ENCODE measurements around the gene ZNF385B.
"Not testable (repeated sequence)": the region's sequence is repeated elsewhere in the genome, so short reads cannot be mapped to it uniquely, and the experiment has no call there.

Gene ZNF385B

DNA sequence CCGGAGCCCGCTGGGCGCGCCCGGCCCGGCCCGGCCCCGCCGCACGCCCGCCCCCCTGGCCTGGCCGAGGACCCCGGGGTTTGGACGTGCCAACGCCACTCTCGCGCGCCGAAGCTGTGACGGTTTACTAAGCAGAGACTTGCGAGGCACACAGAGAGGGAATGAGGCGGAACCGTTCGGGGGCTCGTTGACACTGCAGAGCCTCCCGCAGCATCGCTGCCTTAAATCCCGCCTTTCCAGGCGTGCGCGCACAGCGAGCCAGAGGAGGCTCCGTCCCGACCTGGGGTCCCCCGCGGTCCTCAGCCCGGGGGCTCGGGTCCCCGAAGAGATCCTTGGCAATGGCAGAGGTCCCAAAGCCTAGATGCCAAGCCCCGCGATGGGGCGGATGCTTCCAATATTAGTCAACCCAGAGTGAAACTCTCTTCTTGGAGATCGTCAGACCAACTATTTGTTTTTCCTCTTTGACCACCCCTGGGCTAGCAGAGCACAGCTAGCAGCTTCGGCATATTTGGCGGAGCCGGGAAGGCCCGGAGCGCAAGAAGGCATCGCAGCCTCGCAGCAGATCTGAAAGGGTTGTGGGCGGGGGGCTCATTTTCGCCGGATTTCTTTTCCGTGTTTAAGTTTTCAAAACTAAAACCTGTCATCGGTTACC lies at the start of gene ZNF385B:
Gene ZNF385B (minus strand): TSS at position 197 of the 652 bp plus-strand sequence.
- DNase-seq: no peak
- Mint-ChIP-seq H3K27ac (no peak within 1 kb of the TSS), H3K4me1 (peaks cover 13% of the 10 kb centered on the region), H3K36me3 (no peaks in the 10 kb centered on the region), H3K9me3 (no peaks in the 10 kb centered on the region), H3K27me3 (peaks cover 58% of the 10 kb centered on the region), H3K4me3 (peak within 1 kb of the TSS; percentile 17)
- CTCF ChIA-PET: no interaction called here

DNA sequence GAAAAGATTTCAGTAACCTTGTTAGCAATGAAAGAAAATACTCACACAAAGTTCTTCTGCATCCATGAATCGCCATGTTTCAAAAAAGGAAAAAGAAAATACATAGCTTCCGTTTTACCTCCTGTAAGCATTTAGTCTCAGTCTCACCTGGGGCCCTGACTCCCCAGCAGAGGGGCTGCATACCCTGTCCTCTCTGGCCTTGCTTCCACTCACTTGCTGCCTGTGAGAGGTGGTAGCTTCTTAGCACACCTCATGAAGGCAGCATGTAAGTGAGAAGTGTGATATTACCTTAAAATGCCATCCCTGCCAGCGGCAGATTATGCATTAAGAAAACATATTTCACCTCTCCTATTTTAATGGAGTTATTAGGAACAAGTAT lies 49.3 kb upstream of the ZNF385B start:
- no peaks in the 10 kb centered on the region for H3K9me3 Mint-ChIP-seq
- H3K27me3 Mint-ChIP-seq: no peaks in the 10 kb centered on the region
- CTCF ChIA-PET: no interaction called here
- H3K4me1 Mint-ChIP-seq: no peaks in the 10 kb centered on the region
- H3K36me3 Mint-ChIP-seq: no peaks in the 10 kb centered on the region
- no peak overlapping the region for H3K27ac Mint-ChIP-seq
- no peak for DNase-seq
- no peak overlapping the region for H3K4me3 Mint-ChIP-seq

DNA sequence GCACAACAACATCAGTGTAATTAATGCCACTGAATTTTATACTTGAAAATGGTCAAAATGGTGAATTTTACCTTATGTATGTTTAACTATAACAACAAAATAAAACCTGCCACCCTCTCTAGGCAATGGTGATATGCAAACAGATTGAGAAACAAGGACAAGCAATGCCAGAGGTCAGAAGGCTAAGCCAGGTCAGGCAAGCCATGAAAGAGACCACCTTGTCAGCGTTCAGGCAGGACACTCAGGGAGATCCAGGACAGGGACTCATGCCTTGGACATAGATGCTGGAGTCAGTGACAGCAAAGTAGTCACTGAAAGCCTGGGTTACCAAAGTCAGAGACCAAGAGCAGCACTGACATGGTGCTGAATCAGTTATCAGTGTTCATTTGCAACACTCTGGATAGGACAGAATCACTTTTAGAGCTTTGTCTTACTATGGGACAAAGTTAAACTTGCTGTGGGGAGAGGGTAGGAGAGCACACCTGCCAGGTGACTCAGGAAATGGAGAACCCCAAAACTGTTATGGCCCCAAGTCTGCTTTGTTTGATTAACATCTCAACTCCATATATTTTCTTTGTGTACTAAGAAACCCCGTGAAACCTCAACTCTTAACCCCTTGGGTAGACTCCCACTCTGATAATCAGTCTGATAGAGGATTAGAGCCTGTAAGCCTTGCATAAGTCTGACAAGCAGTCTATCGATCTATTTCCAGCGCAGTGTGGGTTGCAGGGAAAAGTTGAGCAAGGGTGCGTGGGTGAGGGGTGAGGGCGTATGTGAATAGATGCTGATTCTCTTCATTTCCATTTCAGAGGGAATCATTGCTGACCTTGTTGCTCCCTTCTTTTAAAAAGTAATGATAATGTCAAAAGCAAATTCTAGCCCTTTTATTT lies 48.7 kb upstream of the ZNF385B start:
- Mint-ChIP-seq H3K27ac (no peak overlapping the region), H3K27me3 (no peaks in the 10 kb centered on the region)
- no peak for DNase-seq

DNA sequence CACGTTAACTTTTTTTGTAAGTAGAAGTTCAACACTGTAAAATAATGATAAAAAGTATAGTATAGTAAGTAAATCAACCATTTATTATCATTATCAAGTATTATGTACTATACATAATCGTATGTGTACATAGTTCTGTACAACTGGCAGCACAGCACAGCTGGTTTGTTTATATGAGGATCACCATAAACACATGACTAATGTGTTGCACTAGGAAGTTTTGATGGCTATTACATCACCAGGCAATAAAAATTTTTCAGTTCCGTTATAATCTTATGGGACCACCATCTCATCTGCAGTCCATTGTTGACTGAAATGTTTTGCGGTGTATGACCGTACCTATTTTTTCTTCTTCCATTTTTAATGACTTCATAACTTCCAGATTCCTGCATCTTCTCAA lies 39.2 kb upstream of the ZNF385B start:
- no peaks in the 10 kb centered on the region for H3K4me1 Mint-ChIP-seq
- H3K27me3 Mint-ChIP-seq: no peaks in the 10 kb centered on the region
- H3K4me3 Mint-ChIP-seq: no peak overlapping the region
- H3K27ac Mint-ChIP-seq: no peak overlapping the region
- DNase-seq: no peak
- H3K36me3 Mint-ChIP-seq: no peaks in the 10 kb centered on the region
- CTCF ChIA-PET: no interaction called here
- no peaks in the 10 kb centered on the region for H3K9me3 Mint-ChIP-seq

More for the DNA sequence above, 48.7 kb upstream of the ZNF385B start:
- no peaks in the 10 kb centered on the region for H3K4me1 Mint-ChIP-seq
- CTCF ChIA-PET: no interaction called here
- no peaks in the 10 kb centered on the region for H3K36me3 Mint-ChIP-seq
- H3K4me3 Mint-ChIP-seq: no peak overlapping the region
- H3K9me3 Mint-ChIP-seq: no peaks in the 10 kb centered on the region

DNA sequence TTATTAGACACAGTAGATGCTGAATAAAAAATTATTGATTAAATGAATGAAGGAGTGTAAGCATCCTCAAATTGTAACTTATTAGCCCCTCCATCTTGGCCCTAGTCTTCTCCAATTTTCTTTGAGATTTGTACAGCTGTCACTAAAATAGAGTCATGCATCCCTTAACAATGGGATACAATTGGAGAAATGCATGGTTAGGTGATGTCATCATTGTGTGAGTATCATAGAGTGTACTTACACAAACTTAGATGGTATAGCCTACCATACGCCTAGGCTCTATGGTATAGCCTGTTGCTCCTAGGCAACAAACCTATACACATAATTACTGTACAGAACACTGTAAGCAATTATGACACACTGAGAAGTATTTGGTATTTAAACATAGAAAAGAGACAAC lies 38.3 kb upstream of the ZNF385B start:
- CTCF ChIA-PET: no interaction called here
- Mint-ChIP-seq H3K4me3 (no peak overlapping the region), H3K9me3 (no peaks in the 10 kb centered on the region)

DNA sequence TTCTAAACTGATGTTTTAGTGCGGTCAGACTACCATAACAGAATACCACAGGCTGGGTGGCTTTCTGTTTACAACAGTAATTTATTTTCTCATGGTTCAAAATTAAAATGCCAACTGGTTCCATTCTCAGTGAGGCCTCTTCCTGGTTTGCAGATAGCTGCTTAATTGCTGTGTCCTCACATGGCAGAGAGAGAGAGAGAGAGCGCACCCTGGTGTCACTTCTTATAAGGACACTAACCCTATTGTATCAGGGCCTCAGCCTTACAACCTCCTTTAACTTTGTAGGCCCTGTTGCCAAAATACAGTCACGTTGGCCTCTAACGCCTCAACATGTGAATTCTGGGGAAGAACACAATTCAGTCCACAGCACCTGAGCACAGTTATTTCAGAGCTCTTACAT lies 37.5 kb upstream of the ZNF385B start:
- H3K4me3 Mint-ChIP-seq: no peak overlapping the region
- H3K9me3 Mint-ChIP-seq: no peaks in the 10 kb centered on the region
- CTCF ChIA-PET: interaction anchor here (0.8 to 1.3 kb wide), 2 partner anchors 9 to 56 kb away, joined by 4 read pairs; no protein-coding TSS in a partner anchor
- H3K27ac Mint-ChIP-seq: no peak overlapping the region
- no peaks in the 10 kb centered on the region for H3K27me3 Mint-ChIP-seq
- peak; percentile 23 for DNase-seq
- no peaks in the 10 kb centered on the region for H3K36me3 Mint-ChIP-seq
- H3K4me1 Mint-ChIP-seq: no peaks in the 10 kb centered on the region

More for the DNA sequence above, 38.3 kb upstream of the ZNF385B start:
- H3K27ac Mint-ChIP-seq: no peak overlapping the region
- no peak for DNase-seq
- no peaks in the 10 kb centered on the region for H3K36me3 Mint-ChIP-seq
- H3K27me3 Mint-ChIP-seq: no peaks in the 10 kb centered on the region
- H3K4me1 Mint-ChIP-seq: no peaks in the 10 kb centered on the region

DNA sequence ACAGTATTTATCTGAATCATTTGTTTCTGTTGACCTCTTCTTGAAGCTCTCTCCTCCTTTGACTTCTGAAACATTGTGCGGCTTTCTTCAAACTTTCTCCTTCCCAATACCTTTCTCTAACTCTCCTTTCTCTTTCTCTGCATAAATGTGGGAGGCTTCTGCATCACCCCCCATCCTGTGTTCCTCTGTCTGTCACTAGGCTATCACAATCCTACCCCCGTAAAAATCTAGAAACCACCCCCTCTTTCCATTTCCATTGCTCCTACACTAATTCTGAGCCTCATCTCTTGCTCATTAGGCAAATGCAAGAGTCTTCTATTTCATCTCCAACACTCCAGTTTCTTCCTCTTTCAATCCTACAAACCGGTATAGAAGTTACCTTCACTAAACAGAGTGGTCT lies 32.2 kb upstream of the ZNF385B start:
- Mint-ChIP-seq H3K27ac (no peak overlapping the region), H3K36me3 (no peaks in the 10 kb centered on the region), H3K4me1 (no peaks in the 10 kb centered on the region), H3K4me3 (no peak overlapping the region), H3K9me3 (no peaks in the 10 kb centered on the region), H3K27me3 (no peaks in the 10 kb centered on the region)
- no peak for DNase-seq
- CTCF ChIA-PET: no interaction called here

DNA sequence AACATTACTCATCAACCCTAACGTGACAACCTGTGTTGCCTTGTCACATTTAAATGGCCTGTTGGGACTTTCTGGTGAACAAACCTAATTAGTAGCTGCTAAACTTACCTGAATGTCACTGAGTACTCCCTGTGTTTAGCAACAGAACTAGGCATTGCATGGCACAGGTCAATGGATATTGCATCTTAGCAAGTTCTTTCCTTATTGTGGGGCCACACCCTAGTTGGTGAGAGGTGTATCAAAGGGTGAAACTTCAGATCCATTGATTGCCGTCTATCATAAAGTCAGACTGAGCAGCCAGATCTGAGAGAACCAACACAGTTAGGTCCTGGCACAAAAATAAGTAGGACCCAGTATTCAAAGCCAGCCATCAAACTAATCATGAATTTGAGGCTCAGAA lies 29.8 kb upstream of the ZNF385B start:
- no peak overlapping the region for H3K4me3 Mint-ChIP-seq

DNA sequence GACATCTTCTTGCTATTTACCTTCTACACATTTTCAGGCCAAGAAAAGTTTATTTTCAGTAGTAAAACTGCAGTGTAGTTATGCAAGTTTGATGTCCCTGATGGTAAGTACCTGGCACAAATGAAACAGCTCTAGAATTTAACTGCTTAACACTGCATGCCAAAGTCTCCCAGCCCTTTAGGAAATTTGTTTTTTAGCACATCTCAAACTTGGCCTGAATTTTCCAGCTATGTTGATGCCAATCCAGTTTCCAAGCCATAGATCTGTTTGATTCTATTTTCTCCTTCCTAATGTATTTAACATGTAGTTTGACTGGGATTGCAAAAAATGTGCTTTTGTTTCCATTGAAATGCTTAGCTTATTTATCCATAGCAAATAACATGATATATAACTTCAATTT lies 29.3 kb upstream of the ZNF385B start:
- DNase-seq: no peak
- no peaks in the 10 kb centered on the region for H3K27me3 Mint-ChIP-seq
- no peaks in the 10 kb centered on the region for H3K9me3 Mint-ChIP-seq
- H3K4me1 Mint-ChIP-seq: no peaks in the 10 kb centered on the region
- no peak overlapping the region for H3K27ac Mint-ChIP-seq
- CTCF ChIA-PET: no interaction called here
- no peaks in the 10 kb centered on the region for H3K36me3 Mint-ChIP-seq
- no peak overlapping the region for H3K4me3 Mint-ChIP-seq

More for the DNA sequence above, 29.8 kb upstream of the ZNF385B start:
- no peaks in the 10 kb centered on the region for H3K36me3 Mint-ChIP-seq
- H3K27ac Mint-ChIP-seq: no peak overlapping the region
- DNase-seq: no peak
- CTCF ChIA-PET: no interaction called here
- no peaks in the 10 kb centered on the region for H3K4me1 Mint-ChIP-seq
- no peaks in the 10 kb centered on the region for H3K9me3 Mint-ChIP-seq
- no peaks in the 10 kb centered on the region for H3K27me3 Mint-ChIP-seq

DNA sequence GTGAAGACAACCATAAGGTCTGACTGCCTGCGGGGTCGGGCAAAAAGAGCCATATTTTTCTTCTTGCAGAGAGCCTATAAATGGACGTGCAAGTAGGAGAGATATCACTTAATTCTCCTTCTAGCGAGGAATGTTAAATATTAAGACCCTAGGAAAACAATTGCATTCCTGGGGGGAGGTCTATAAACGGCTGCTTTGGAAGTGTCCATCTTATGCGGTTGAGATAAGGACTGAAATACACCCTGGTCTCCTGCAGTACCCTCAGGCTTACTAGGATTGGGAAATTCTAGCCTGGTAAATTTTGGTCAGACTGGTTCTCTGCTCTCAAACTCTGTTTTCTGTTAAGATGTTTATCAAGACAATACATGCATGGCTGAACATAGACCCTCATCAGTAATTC lies 27.2 kb upstream of the ZNF385B start:
- DNase-seq, H3K4me1 Mint-ChIP-seq, H3K9me3 Mint-ChIP-seq, CTCF ChIA-PET, H3K27ac Mint-ChIP-seq, H3K27me3 Mint-ChIP-seq, H3K36me3 Mint-ChIP-seq, H3K4me3 Mint-ChIP-seq: not testable (repeated sequence)

DNA sequence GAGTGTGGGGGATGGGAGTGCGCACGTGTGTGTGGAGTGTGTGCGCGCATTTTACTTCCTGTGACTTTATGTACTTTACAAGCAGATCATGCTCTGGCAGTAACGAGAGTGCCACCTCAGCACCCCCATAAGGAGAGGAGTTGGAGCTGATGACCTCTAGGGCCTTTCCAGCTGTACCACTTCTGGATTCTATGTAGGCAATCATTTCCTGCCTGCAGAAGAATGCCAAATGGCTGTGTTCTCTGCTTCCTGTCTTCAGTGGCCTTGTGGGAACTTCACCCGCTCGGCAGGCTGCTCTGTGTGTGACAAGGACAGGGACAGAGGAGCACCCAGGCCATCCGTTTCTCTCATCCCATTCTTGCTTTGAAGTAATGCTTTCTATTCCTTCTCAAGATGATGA lies 22.8 kb upstream of the ZNF385B start:
- CTCF ChIA-PET: no interaction called here
- H3K27ac Mint-ChIP-seq: no peak overlapping the region
- H3K4me3 Mint-ChIP-seq: no peak overlapping the region
- H3K4me1 Mint-ChIP-seq: no peaks in the 10 kb centered on the region
- H3K36me3 Mint-ChIP-seq: no peaks in the 10 kb centered on the region
- no peaks in the 10 kb centered on the region for H3K27me3 Mint-ChIP-seq
- no peaks in the 10 kb centered on the region for H3K9me3 Mint-ChIP-seq
- DNase-seq: no peak

DNA sequence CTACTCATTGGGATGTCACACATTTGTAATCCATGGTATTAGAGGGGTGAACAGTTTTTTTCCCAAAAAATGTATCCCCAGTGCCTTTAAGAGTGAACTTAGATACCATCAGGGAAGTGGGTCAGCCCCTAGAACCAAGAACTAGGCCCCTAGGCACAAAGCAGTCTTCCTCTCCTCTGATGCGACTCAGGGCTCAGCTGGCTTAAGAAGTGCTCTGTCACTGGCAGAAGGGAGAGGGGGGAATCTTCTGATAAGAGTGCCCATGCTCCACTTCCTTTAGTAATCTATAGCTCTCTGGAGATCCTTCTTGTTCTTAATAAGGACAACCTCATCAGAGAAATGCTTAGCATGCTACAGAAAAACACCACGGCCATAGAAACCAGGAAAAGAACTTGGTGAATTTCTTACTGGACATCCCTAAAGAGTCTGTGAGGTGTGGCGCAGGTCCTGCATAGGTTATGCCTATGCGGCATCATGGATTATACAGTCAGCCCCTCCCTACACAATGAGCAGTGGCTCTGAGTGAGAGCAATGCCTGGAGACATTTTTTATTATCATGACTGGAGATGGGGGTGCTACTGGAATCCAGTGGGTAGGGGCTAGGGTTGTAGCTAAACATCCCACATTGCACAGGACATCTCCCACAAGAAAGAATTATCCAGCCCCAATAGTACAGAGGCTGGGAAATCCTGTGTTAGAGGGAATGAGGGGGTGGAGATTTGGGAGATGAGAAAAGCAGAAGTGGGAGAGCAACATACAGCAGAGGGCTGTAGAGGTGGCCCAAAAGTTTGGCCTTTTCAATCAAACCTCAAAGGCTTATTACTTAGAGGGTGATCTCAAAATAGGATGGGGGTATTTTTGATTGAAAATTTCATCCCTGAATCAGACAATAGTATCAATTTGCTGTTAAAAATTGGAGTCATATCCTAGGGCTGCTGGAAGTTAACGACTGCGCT lies 21.7 kb upstream of the ZNF385B start:
- no peak for DNase-seq
- Mint-ChIP-seq H3K36me3 (no peaks in the 10 kb centered on the region), H3K9me3 (no peaks in the 10 kb centered on the region), H3K27ac (no peak overlapping the region), H3K4me1 (no peaks in the 10 kb centered on the region), H3K4me3 (no peak overlapping the region), H3K27me3 (no peaks in the 10 kb centered on the region)
- CTCF ChIA-PET: no interaction called here

DNA sequence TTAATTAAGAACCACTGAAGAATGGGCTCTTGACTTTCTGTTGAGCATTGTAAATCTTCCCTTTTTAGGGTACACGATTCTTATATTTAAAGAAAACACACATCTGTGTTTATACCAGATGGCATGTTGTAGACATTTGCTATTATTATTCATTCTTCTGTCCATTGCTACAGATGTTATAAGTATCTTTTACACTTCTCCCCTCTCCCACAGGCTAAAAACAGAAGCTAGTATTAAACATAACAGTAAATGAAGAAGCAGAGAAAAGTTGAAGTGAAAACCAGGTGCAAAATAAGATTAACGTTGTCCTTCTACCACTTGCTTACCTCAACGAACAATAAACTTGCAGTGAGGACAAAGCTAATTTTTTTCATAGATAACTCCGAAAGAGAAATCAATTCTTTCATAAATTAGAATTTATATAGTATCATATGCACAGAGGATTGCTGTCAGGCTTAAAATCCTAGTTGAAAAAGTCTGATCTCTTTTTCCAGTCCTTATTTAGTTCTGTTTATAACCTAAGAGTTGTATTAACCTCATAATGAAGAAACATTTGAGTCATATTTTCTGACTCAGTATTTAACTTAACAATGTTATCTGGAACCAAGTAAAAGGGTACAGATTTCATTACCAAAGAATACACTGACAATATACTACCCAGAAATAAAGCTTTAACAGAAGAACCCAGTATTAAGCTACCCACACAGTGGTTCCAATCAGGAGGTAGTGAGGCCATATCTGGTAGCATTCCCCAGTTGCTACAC lies 16.4 kb upstream of the ZNF385B start:
- H3K27ac Mint-ChIP-seq: no peak overlapping the region
- H3K4me1 Mint-ChIP-seq: no peaks in the 10 kb centered on the region
- CTCF ChIA-PET: no interaction called here
- no peak overlapping the region for H3K4me3 Mint-ChIP-seq
- H3K36me3 Mint-ChIP-seq: no peaks in the 10 kb centered on the region
- DNase-seq: no peak
- no peaks in the 10 kb centered on the region for H3K27me3 Mint-ChIP-seq
- no peaks in the 10 kb centered on the region for H3K9me3 Mint-ChIP-seq

DNA sequence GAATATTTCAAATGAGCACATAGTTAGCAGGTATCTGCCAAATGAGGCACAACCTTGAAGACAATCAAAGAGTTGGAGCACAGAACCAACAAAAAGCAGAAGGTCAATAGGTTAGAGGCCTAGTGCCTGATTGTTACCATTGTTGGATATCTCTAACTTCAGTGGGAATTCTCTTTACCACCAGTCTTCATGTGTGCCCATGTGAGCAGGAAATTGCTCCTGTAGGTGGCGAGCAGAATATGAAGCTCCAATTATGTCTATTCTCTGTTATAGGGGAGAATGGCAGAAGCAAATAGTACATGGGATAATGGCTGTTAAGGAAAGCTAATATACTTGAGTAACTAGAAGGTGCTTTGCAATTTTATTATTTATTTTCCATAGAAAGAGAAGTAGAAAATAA lies 14.9 kb upstream of the ZNF385B start:
- CTCF ChIA-PET: no interaction called here
- no peak overlapping the region for H3K4me3 Mint-ChIP-seq
- H3K36me3 Mint-ChIP-seq: no peaks in the 10 kb centered on the region
- no peak overlapping the region for H3K27ac Mint-ChIP-seq
- DNase-seq: no peak
- no peaks in the 10 kb centered on the region for H3K4me1 Mint-ChIP-seq
- no peaks in the 10 kb centered on the region for H3K9me3 Mint-ChIP-seq
- H3K27me3 Mint-ChIP-seq: no peaks in the 10 kb centered on the region
